Fibroblast of lung (primary cell): ENCODE measurements around the gene ZNF70.

Experiments used
- CTCF ChIP-seq, 2 donors: IDR thresholded peaks in 1 of 2; conservative IDR thresholded peaks in 1 of 2; 1 replicate in 1 of 2; 2 replicates in 1 of 2; pipeline ENCODE4 v1.5.1; 2011 to 2012; ENCODE audit warnings: low read length in 2 of 2, control low read depth in 1 of 2, inconsistent platforms in 1 of 2, low read depth in 1 of 2, mild to moderate bottlenecking in 1 of 2
- EZH2 ChIP-seq: IDR thresholded peaks from 2 replicates; pipeline ENCODE4 v1.5.1; 2012; ENCODE audit warnings: low read length, control low read depth, mild to moderate bottlenecking; ENCODE audit errors: missing control alignments

- no peak for TF ChIP-seq CTCF (conservative IDR thresholded peaks at IDR 0.05 in 1 of 2, IDR thresholded peaks at IDR 0.05 in 1 of 2; ENCODE audit: low read depth in 1 of 2, low read length in 2 of 2)
- TF ChIP-seq EZH2: no peak
Observed at GRCh38 chr22:23716811-23717801, 33.8 kb downstream of the ZNF70 start.
